GM19395 (cell line): ENCODE data around the gene LCN9.
"Not testable (repeated sequence)": the region's sequence is repeated elsewhere in the genome, so short reads cannot be mapped to it uniquely, and the experiment has no call there.

ENCODE experiments used
- ATAC-seq: cut with Tn5 transposase; IDR thresholded peaks from one replicate; pipeline ENCODE4 v1.9.1; 2021; ENCODE audit warnings: mild to moderate bottlenecking, moderate library complexity; ENCODE audit not compliant: unreplicated experiment

Gene LCN9

DNA sequence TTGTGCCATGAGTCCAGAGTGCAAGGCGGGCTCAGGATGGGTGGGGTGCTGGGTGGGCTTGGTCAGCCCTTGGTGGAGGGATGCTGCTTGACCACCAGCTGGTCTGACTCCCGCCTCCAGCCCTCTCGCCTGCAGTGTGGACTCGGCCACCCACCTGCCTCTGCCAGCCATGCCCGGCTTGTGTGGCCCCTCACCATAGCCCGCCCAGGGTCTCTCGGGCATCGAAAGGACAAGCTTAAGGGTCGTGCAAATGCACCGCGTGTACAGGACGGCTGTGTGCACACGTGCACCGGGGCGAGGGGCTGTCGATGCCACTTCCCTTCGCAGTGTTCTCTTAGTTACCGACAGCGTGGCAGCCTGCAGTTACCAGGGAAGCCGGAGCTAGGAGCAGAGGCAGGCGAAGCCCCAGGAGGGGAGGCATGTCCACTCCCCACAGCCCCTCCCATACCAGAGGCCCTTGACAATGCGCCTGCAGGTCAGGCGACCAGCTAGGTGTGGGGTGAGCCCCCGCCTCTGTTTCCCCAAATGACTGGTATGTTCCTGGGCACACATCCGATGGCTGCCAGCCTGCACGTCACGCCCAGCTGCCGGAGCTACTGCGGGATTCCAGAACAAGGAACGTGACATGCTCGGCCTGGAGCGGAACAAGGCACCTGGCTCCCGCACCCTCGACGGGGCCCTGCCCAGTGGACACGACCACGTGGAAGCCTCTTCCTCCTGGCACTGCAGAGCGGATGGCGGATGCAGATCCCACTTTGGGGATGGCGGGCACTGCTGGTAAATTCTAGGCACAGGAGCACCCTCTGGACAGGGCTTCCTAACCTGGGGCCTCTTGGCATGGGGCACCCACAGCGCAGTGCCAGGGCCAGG lies 7.8 kb downstream of the LCN9 start:
- ATAC-seq = no peak

DNA sequence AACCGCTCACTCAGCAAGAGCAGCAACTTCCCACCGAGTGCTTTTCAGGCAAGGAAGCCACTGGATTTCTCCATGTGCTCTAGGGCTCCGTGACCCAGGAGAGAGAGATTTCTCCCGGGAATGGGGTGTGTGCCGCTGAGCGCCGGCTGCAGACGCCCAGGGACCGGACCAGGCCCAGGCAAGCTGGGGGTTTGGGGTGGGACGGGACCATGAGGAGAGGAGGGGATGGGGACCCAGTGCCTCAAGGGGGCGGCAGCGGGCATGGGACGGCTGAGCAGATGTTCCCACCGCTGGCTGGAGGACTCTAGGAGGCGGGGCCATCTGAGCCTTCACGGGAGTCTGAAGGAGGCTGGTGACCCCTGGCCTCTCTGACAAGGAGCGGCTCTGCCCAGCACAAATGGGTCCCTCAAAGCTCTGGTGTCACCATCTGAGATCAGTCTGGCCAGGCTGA lies 8.5 kb downstream of the LCN9 start:
- ATAC-seq = no peak

DNA sequence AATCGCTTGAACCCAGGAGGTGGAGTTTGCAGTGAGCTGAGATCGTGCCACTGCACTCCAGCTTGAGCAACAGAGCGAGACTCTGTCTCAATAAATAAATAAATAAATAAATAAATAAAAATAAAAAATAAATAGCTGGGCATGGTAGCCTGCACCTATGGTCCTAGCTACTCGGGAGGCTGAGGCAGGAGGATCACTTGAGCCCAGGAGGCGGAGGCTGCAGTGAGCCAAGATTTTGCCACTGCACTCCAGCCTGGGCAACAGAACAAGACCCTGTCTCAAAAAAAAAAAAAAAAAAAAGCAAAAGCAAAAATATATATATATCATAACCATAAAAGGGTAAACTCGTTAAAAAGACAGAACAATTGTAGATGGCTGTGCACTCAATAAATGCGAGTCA lies 9.7 kb downstream of the LCN9 start:
- ATAC-seq = not testable (repeated sequence)

DNA sequence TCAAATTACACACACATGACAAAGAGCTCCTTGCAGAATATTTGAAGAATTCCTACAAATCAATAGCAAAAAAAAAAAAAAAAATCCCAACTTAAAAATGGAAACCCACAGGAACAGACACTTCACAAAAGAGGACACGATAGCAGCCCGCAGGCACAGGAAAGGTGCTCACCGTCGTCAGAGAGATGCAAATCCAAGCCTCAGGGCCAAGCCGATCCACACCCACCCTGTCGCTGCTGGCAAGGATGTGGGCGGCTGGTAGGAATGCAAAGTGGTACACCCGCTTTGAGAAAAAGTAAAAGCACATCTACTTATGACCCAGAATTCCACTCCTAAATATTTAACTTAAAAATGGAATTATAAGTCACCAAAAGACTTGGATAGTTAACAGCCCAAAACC lies 10.8 kb downstream of the LCN9 start:
- no peak for ATAC-seq

DNA sequence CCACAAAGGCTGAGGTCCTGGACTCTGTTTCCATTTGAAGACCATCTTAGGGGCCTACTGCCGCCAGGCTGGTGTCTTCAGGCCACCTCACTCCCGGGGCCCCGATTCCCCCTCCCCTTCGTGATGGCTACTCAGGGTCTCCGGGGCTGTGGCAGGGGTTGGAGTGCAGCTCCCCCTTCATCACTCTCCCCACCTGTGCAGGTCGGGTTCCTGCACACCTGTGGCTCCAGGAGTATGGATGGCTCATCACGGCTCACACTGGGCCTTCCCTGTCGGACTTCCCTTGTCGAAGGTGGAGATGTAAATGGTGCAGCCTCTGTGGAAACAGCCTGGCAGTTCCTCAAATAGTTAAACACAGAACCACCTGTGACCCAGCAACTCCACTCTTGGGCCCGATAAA lies 11.9 kb downstream of the LCN9 start:
- ATAC-seq = no peak

DNA sequence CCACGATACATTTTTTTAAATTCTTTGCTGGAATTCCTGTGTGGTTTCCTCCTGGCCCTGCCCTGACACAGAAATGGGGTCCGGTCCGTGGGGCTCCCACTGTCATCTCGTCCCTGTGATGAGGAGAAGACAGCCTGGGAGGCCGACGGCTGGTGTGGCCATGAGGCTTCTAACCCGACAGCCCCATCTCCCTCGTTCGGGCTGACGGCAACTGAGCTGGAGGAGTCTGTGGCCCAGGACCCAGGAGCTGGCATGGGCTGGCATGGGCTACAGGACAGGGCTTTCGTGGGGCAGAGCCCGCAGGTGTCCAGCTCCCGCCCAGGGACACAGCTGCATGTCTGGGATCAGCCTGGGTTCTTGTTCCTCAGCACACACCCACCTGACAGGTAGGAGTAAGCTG lies 13.8 kb downstream of the LCN9 start:
- ATAC-seq = no peak

DNA sequence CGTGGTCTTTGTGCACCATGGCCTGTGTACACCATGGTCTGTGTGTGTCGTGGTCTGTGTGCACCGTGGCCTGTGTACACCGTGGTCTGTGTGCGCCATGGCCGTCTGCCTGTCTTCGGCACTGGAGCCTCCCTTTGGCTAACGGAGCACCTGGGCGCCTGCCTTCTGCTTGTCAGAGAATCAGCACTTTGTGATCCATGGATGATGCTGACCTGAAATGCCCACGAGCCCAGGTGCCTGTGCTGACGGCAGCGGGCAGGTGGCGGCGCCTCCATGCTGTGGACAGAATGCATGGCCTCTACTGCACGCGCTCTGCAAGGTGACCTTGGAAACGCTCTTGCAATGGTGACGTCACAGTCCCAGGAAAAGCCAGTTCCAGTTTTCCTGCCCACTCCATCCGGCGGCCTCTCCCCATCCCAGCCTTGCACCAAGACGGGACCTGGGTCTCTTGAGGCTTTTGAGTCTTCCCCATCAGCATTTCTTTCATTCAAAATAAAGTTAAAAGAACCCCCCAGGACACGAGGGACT lies 14.6 kb downstream of the LCN9 start:
- ATAC-seq = no peak

DNA sequence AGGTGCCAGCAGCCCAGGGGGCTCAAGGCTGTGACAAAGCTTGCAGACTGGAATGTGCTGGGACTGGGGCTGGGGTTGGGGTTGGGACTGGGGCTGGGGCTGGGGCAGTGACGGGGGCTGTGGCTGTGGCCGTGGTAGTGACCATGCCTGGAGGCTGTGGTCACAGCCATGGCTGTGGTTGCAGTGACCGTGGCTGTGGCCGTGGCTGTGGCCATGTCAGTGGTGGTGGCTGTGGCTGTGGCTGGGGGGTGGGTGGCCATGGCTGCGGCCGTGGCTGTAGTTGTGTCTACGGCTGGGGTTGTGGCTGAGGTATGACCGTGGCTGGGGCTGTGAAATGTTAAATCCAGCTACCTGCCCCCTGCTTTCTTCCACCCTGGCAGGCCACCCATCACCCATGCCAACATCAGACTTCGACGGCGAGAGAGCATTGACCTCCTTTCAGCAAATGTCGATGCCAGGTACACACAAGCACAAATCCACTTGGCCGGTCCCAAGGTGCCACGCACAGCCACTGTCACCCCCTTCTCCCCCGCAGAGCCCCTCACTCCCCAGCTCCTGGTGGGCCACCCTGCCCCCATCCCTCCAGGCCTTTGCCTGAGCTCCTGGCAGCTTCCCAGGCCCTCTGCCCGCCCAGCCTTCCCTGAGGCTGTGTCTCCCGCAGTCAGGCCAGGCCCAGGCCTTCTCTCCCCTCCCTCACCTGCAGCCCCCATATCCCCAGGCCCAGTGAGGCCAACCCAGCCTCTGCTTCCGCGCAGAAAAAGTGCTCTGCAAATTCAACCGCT lies 15.3 kb downstream of the LCN9 start:
- ATAC-seq = no peak

DNA sequence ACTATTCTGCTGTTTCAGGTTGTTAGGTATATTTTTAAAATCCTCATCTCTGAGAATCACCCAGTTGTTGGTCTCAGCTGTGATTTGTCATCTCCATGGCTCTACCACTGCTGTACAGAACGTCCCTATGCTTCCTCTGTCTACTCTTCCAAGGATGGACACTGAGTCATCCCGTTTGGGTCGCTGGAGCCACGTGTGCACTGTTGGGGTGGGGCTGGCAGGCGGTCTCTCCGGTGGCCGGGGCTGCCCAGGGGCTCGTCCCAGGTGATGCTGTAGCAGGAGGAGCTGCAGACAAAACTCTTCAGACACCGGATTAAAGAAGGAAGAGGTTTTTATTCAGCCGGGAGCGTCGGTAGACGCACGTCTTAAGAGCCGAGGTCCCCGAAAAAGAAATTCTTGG lies 16.9 kb downstream of the LCN9 start:
- ATAC-seq = no peak

DNA sequence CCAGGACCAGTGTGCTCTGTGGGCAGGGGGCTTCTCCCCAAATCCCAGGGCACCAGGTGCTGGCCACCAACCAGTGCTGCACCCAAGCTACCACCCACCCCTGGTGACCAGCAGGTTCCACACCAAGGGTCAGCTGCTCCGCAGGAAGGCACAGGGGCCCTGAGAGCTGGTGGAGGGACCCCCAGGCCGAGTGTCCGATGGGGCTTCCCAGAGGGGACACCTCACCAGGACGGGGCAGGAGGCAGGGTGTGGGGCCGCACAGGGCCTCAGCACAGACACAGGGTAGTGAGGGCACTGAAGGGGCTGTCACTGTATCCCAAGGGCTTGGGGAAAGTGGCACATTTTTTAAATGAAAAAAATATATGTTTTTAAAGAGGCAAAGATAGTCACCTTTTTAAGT lies 18.1 kb downstream of the LCN9 start:
- ATAC-seq = no peak

DNA sequence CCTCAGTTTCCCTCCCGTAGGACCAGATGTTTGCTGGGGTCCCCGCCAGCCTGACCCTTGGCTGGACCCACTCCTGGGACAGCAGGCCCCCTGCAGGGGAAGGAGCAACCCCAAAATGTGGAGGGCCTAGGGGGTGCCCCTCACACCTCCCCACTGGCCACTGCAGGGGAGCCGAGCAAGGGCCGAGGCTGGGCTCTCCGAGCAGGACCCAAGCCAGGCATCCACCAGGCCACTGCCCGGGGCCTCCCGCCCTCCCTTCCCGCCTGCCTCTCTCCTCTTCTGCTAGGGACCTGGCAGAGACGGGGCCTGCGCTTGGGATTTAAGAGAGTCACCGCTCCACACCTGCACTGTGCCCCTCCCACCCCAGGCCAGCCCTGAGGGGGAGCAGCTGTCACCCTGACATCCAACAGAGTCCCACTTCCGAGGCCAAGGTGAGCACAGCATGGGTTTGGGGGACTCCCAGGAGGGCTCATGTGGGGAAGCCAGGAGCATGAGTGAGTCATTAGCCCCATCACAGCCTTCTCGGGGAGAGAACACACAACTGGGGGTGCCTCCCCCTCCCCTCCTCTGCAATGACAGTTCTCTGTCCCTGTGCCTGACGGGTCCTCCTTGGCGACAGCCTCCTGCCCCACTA lies 20.4 kb downstream of the LCN9 start:
- no peak for ATAC-seq

DNA sequence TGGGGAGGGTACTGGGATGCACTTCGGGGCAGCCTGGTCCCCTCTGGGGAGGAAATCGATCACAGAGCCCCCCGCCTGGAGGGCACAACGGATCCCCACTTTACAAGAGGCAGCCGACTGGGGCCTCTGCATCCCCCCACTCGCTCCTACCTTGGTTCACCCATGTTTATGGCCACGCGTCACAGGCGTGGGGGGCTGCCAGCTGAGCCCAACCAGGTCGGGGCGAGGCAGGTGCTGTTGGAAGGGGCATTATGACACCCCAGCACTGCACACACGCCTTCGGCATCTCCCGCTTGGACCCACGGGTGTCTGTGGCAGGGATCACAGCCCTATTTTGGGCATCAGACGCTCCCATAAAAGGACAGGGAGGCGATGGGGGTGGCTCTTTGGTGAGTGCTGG lies 21.6 kb downstream of the LCN9 start:
- no peak for ATAC-seq

DNA sequence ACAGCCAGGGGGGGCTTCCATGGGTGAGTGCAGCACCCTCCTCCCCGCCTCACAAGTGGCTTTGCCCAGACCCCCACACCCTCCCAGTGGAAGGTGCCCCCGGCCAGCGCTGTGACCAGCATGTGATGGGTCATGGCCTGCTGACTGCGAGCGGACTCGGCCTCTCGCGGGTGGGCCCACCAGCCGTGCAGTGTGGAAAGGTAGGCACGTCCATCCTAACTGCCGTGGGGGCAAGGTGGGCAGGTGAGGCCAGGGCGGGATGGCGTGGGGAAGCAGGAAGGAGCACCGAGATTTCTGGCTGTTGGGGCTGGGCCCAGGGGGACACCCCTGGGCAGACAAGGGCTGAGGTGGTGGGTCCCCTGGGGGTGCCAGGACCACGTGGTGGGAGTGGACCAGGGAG lies 24.1 kb downstream of the LCN9 start:
- no peak for ATAC-seq

DNA sequence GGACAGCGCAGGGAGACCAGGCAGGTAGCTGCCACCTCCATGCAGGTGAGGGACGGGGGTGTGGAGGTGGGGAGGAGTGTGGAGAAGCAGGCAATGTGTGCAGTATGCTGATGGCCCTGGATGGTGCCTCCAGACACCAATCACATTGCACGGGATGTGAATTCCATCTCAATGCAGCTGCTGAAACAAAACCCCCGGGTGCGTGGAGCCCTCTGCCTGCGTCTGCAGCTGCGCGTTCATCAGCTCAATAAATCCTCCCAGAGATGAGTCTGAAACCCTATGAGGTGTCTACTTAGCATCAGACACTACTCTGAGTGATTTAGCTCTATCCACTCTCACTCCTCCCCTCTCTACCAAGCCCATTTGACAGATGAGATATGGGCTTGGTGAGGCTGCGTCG lies 25.9 kb downstream of the LCN9 start:
- no peak for ATAC-seq

DNA sequence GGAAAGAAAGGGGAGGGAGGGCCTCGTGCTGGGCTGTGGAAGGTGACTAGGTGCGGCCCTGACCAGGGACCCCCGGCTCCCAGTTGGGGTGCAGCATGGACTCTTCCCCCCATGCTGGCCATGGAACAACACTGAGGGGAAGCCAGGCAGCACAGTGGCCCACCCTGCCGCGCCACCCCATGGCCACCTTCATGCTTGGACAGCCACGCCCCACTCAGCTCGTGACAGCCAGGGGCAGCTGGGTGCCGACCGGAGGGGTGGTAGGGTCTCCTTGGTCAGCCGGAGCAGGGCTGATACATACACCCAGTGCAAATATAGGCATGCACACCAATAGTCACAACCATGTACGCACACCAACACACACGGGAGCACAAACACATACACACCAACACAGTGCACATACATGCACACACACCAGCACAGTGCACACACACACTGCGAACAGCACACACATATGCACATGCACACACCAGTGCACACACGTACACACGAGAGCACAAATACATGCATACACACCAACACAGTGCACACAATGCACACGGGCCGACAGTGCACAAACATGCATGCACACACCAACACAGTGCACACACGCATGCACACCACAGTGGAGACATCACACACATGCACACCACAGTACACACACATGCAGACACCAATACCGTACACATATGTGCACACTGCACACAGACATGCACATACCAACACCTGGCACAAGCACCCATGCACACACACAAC lies 27.9 kb downstream of the LCN9 start:
- ATAC-seq = no peak

DNA sequence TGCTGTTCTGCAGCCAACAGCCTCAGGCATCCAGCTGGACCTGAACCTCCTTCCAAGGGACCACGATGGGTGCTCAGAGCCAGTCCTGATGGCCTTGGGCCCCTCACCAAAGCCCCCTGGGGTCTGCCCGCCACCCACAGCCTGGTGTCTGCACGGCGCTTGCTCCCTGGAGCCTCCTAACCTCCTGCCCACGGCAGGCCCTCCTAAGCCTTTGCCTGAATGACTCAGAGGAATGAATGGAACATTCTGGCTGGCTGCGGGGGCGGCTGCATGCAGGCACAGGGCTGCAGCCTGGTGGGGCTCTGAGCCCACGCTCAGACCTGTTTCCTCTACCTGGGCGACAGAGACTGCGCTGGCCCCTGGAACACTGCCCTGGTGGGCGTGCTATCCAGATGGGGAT lies 29.3 kb downstream of the LCN9 start:
- no peak for ATAC-seq

DNA sequence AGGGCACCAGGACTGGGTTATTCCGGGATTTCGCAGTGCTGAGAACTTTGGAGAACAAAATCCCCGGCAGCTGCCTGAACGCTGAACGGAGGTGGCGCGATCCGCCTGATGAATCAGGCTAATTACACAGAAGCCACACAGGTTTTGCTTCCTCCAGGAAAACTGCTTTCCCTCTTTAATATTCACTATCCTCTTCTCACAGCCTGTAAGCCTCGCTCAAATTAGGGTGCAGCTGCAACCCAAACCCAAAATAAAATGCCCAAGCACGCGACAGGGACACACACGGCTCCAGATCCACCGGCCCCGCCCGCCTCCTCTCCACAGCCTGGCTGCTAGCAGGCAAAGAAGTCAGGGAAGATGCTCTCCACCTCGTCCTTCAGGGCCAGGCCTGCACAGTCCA lies 30.2 kb downstream of the LCN9 start:
- ATAC-seq = no peak

DNA sequence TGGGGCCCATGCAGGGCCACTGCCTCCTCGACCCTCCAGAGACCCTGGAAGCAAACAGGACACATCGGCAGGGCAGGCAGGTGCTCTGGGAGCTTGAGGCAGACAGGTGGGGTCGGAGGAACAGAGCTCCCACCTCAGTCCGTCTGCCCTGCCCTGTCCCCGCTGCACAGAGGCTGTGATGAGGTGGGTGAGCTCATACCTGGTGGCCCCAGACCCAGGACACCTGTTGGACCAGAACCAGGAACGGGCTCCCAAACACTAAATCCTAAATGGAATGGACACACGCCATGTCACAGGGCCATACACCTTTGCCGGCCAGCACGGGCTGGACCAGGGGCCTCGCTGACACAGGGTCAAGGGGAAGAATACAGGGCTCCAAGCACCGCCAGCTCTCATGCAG lies 30.7 kb downstream of the LCN9 start:
- no peak for ATAC-seq

DNA sequence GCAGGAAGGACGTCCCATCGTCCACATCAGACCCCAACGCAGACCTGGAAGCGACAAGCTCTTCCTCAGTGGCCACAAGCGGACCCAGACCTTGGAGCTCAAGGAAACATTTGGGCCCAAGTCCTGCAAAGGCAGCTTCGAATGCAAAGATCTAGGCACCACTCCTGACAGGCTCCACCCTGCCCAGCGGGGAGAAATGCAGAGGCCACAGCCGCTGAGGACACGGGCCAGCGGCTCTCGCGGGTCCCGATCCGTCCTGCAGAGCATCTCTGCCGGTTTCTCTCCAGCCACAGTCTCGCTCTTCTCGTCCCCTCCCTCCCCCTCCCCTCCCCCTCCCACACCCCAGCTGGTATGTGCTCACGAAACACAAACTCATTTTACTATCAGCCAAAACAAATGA lies 31.3 kb downstream of the LCN9 start:
- ATAC-seq = no peak

DNA sequence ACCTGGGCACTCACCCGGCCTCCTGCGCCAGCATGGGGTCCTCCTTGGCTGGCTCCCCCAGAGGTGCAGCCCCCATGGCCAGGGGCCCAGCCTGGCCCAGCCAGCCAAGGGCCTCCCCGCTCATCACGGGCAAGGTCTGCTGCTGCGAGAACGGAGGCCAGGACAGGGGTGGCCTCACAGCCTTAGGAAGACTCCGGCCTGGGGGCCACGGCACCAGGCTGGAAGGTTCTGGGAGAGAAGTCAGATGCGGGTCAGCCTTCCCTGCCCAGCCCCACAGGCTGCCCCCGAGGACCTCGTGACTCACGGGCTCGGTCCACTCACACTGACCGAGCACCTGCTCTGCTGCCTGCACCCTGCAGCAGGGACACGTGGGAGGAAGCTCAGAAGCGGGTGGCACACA lies 31.9 kb downstream of the LCN9 start:
- ATAC-seq = no peak

DNA sequence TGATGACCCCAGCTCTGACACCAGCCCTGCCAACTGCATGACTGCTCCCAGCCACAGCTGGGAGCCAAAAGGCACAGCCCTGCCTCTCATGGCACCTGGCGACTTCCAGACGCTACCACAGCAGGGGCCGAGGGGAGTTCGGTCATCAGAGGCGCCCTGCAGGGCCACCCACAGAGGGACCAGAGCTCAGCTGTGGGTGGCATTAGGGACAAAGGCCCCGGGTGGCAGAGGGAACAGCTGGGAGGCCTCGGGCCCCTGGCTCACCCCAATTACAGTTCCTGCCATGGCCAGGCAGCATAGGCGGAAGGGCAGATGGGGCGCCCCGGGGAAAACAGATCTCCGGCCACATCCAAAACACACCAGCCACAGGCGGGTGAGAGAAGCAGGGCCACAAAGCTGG lies 32.5 kb downstream of the LCN9 start:
- ATAC-seq = no peak
